GM19455 (cell line): Measurements from ENCODE around the gene RAD51B.
"Not testable (repeated sequence)": the region's sequence is repeated elsewhere in the genome, so short reads cannot be mapped to it uniquely, and the experiment has no call there.

ENCODE experiments used
- ATAC-seq: cut with Tn5 transposase; IDR thresholded peaks from one replicate; pipeline ENCODE4 v1.9.1; 2021; ENCODE audit not compliant: unreplicated experiment

The RAD51B gene

DNA sequence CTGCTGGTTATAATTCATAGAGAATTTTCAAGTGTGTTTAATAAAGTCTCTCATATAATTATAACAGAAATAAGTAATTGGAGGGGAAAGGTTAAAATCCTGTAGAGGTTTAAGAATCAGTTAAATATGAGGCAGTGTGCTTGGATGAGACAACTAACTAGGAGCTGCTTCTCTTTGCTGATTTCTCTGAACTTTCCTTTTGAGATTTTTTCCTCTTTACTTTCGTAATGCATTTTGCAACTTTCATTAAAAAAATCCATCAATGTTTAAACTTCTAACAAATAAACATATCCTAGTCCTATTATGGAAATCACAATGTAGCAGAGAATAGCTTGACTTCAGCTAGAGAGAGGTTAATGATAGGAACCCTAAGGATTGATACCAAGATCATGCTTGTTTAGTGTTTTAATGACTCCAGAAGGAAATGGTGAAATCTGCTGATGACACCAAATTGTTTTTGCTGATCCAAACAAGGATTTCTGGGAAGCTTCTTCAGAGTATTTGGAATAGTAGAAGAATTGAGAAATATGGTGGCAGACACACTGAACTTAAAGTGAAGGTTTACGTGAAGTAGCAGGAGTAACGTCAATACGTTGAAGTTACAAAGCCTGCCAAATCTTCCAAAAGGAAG lies 122.6 kb downstream of the RAD51B start:
- ATAC-seq: no peak

DNA sequence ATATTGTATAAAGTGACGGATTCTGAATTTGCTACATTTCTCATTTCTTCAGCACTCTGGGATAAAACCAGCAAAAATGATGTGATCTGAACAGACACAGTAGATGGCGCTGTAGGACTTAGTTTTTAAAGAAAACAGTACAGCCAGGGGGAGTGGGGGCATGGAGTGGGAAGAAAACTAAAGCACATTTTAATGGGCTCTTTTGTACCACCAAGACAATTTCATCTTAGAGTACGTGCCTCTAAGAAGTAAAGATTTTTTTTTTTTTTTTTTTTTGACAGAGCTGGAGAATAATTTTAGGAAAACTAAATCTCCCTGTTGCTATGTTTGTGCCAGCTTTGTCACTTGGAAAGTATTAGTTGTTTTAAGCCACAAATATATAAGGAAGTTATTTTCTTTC lies 124.4 kb downstream of the RAD51B start:
- no peak for ATAC-seq

- no peak for ATAC-seq
Observed at GRCh38 chr14:67944605-67945004, 125.0 kb downstream of the RAD51B start.

DNA sequence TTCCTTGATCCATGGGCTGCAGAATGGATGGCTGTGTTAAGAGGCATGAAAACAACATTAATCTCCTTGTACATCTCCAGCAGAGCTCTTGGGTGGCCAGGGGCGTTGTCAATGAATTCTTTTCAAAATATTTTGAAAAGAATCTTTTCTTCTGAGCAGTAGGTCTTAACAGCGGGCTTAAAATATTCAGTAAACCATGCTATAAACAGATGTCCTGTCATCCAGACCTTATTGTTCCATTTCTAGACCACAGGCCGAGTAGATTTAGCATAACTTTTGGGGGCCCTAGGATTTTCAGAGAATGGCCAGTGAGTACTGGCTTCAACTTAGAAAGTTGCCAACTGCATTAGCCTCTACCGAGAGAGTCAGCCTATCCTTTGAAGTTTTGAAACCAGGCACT lies 130.2 kb downstream of the RAD51B start:
- no peak for ATAC-seq

- ATAC-seq: no peak
Observed at GRCh38 chr14:67950386-67950785, 130.8 kb downstream of the RAD51B start.

GRCh38 chr14:67951529-67952135 lies 132.1 kb downstream of the RAD51B start:
- no peak for ATAC-seq

GRCh38 chr14:67952381-67952780 lies 132.8 kb downstream of the RAD51B start:
- ATAC-seq: no peak

GRCh38 chr14:67952786-67953185 lies 133.2 kb downstream of the RAD51B start:
- ATAC-seq: no peak

- no peak for ATAC-seq
Observed at GRCh38 chr14:67955261-67955660, 135.7 kb downstream of the RAD51B start.

GRCh38 chr14:67957946-67958345 lies 138.4 kb downstream of the RAD51B start:
- ATAC-seq: no peak

DNA sequence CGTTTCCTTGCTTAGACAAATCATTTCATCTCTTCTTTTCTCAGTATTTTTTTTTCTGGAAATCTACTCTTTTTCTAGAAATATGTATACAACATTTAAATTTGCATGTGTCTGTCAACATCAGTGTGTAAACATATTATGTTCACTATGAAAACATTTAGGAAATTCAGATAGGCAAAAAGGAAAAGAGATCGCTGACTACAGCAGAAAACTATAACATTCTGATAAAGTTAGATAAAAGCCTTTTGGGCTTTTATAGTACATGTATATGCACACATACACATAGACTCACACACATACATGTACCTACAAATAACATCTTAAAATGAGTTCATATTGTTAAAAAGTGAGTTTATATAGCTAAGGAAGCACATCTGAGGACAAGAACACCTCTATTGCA lies 142.1 kb downstream of the RAD51B start:
- ATAC-seq: no peak

DNA sequence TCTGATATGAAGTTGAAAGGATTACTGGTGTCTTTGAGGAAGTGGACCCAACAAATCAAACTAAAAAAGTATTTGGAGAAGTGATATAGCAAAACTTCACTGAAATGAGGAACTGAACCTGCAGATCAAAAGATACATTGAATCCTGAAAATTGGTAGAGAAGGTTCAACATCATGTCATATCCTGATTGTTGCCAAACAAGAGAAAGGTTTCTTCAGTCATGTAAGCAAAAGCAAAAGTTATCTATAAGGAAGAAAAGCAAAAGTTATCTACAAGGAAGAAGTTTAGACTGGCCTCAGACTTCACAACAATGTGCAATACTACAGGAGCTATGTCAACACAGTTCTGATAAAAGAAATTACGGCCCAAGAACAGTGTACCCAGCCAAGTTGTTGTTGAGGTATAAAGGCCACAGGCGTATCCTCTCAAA lies 142.7 kb downstream of the RAD51B start:
- ATAC-seq: no peak

DNA sequence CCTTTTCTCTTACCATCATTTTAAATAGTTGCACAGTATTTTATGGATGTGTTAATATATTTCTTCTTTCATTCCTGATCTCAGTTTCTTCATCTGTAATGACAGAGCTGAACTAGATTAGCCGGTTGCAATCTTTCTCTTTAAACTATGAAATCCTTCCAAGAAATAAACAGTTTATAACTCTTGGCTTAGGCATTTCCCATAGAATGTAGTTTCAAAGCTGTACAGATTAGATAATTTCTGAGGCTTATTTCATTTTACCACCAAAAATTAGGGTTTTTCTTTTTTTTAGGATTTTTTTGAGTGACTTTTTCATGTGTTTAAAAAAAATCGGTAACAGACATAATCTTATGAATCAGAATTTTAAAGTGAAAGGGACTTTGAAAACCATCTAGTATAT lies 144.0 kb downstream of the RAD51B start:
- ATAC-seq: no peak

- ATAC-seq: no peak
Observed at GRCh38 chr14:67963960-67964812, 144.6 kb downstream of the RAD51B start.

DNA sequence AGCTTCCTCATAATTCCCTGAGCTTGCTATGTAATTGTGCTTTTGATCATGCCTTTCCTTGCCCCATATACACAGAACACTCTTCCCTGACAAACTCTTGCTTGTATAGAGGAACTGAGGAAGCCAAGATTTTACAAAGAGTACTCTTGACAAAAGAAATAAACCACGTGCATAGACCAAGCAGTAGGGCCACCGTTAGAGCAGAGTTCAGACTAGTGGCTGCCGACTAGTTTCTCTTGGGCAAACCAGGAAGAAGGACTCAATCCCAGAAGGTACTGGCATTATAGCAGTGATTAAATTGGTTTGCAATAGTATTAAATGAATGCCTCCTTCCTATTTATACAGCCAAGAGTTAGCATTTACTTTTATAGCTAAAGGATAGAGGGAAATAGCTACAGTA lies 146.1 kb downstream of the RAD51B start:
- no peak for ATAC-seq

DNA sequence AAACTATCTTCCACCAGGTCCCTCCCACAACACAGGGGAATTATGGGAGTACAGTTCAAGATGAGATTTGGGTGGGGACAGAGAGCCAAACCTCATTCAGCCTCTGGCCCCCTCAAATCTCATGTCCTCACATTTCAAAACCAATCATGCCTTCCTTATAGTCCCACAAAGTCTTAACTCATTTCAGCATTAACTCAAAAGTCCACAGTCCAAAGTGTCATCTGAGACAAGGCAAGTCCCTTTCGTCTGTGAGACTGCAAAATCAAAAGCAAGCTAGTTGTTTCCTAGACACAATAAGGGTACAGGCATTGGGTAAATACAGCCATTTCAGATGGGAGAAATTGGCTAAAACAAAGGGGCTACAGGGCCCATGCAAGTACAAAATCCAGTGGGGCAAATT lies 147.6 kb downstream of the RAD51B start:
- no peak for ATAC-seq

DNA sequence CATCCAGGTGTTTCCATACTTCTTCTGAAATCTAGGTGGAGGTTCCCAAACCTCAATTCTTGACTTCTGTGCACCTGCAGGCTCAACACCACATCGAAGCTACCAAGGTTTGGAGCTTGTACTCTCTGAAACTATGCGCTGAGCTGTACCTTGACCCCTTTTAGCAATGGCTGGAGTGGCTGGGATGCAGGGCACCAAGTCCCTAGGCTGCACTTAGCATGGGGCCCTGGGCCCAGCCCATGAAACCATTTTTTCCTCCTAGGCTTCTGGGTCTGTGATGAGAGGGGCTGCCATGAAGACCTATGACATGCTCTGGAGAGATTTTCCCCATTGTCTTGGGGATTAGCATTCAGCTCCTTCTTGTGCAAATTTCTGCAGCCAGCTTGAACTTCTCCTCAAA lies 148.4 kb downstream of the RAD51B start:
- not testable (repeated sequence) for ATAC-seq

DNA sequence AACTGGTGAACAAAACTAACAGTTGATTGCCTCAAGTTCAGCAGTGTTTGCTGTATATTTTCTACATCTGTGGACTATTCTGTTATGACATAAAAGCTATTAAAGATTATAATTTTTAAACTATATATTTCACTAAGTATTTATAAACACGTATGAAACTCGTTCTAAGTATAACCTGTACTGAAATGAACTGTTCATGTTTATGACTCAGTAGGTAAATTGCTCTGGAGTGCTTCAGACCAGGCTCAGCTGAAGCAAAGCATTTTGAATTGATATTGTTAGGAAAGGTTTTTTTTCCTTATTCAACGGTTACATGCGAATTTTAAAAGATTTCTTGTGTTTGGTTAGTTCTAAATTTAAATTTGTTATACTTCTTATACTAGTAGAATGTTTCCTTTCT lies 151.3 kb downstream of the RAD51B start:
- ATAC-seq: no peak

GRCh38 chr14:67971627-67972625 lies 152.3 kb downstream of the RAD51B start:
- ATAC-seq: no peak

DNA sequence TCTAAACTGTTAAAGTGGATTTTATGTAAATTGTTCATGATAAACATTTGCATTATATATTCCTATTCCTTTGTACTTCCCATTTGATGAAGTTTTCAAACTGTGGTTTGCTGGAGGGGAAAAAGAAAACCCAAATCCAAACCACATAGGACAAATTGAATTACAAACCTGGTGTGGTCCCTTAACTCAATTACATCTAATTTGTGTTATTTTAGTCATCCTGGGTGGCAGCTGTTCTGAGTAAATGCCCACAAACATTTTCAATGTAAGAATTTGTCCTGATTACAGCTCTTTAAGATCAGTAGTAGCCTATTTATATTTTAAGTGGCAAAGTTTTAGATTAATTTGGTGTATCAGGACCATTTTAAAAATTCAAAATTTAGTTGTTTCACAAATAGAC lies 153.9 kb downstream of the RAD51B start:
- ATAC-seq: no peak

DNA sequence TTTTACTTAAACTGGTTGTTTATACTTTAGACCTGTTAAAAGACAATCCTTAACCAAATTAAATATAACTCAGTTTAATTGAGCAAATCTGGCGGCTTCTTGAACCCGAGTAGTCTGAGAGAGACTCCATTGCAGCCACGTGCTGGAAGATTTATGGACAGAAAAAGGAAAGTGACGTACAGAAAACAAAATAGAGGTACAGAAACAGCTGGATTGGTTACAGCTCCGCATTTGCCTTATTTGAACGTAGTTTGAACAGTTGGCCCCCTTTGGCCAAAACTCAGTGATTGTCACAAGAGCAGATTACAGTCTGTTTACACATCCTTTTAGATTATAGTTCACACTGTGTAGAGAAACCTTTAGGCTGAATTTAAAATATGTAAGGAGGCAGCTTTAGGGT lies 155.9 kb downstream of the RAD51B start:
- ATAC-seq: no peak
